GM12878 (cell line): Measurements from ENCODE around the gene HOXD9. TPM values are rescaled to one million over a fixed set of nuclear protein-coding genes. Genes with fewer than 3 reads are reported as not detected.

Experiments
- ATAC-seq: fragments of 200-7000 bp; cut with Tn5 transposase; 3 replicates; pipeline ENCODE4 v1.9.1; 2020; ENCODE audit warnings: mild to moderate bottlenecking, moderate library complexity
- BruUV-seq: library from RNA; stranded (reverse); fragments of 400-500 nt; replicated peaks from 2 replicates; lab custom pipeline; 2021; lab: Mats Ljungman, UMichigan
- CTCF ChIA-PET: fragments of 300-600 bp; sonication (Branson Sonifier 250); formaldehyde crosslinking; extraction: SDS; loops from one replicate; lab custom pipeline; 2021; ENCODE audit warnings: inconsistent platforms; lab: Yijun Ruan, JAX
- POLR2A ChIA-PET: fragments of 350-600 bp; formaldehyde crosslinking; extraction: SDS; loops from one replicate; lab custom pipeline; 2021; ENCODE audit warnings: inconsistent platforms; lab: Charles Lee
- RAD21 ChIA-PET: fragments of 300-600 bp; sonication (Branson Sonifier 250); formaldehyde crosslinking; loops from one replicate; lab custom pipeline; 2023; ENCODE audit warnings: antibody characterized with exemption; ENCODE audit not compliant: unreplicated experiment; lab: Charles Lee
- SMC1A ChIA-PET: fragments of 300-600 bp; sonication (Branson Sonifier 250); formaldehyde crosslinking; loops from one replicate; lab custom pipeline; 2023; ENCODE audit not compliant: unreplicated experiment, uncharacterized antibody; lab: Charles Lee
- DNase-seq: peaks from one replicate; pipeline ENCODE4 v3.0.0-alpha.2; 2011; ENCODE audit warnings: low read depth, low spot score
- FAIRE-seq: peaks from 3 replicates; lab custom pipeline; 2011; peaks lifted over from hg19 to GRCh38; lab: Jason Lieb, UNC
- H2AFZ ChIP-seq: 2 replicates; pipeline ENCODE4 v1.6.0; 2011; ENCODE audit warnings: low read depth, low read length, control low read depth; ENCODE audit not compliant: control insufficient read depth
- H3K27ac ChIP-seq: 2 replicates; pipeline ENCODE4 v1.5.1; 2011; ENCODE audit warnings: control low read depth; ENCODE audit not compliant: control insufficient read depth, insufficient read depth
- H3K27me3 ChIP-seq, 2 experiments: replicated peaks in 1 of 2; 2 replicates each; pipeline versions ENCODE4 v1.6.0 to v1.6.1; 2011; ENCODE audit warnings: low read length in 1 of 2; ENCODE audit not compliant: control insufficient read depth in 2 of 2, insufficient read depth in 2 of 2
- H3K36me3 ChIP-seq, 2 experiments: 2 replicates each; pipeline ENCODE4 v1.5.1; 2011; ENCODE audit warnings: low read length in 1 of 2; ENCODE audit not compliant: control insufficient read depth in 2 of 2, insufficient read depth in 2 of 2
- H3K4me1 ChIP-seq: 2 replicates; pipeline ENCODE4 v1.6.1; 2011; ENCODE audit warnings: mild to moderate bottlenecking, low read length, moderate library complexity, mixed read lengths; ENCODE audit not compliant: control insufficient read depth, insufficient read depth
- H3K4me2 ChIP-seq: 2 replicates; pipeline ENCODE4 v1.6.0; 2011; ENCODE audit warnings: control low read depth; ENCODE audit not compliant: control insufficient read depth, insufficient read depth
- H3K4me3 ChIP-seq: fragments of 200-600 bp; sonication (generic); 2 replicates; pipeline ENCODE4 v1.5.1; 2016
- H3K79me2 ChIP-seq: 2 replicates; pipeline ENCODE4 v1.6.0; 2011; ENCODE audit warnings: low read length; ENCODE audit not compliant: control insufficient read depth, insufficient read depth
- H3K9ac ChIP-seq: 2 replicates; pipeline ENCODE4 v1.8.0; 2011; ENCODE audit warnings: low read length, control low read depth, mixed read lengths; ENCODE audit not compliant: control insufficient read depth, insufficient read depth
- H3K9me3 ChIP-seq: replicated peaks from 3 replicates; pipeline ENCODE4 v1.5.1; 2011; ENCODE audit warnings: mild to moderate bottlenecking, low read length; ENCODE audit not compliant: control insufficient read depth, insufficient read depth
- H4K20me1 ChIP-seq: 2 replicates; pipeline ENCODE4 v1.6.0; 2011; ENCODE audit not compliant: control insufficient read depth, insufficient read depth
- JUNB ChIP-seq: IDR thresholded peaks from 2 replicates; pipeline ENCODE4 v1.6.1; 2016; ENCODE audit warnings: antibody characterized with exemption, mild to moderate bottlenecking
- NR2C2 ChIP-seq: IDR thresholded peaks from 2 replicates; pipeline ENCODE4 v1.6.1; 2011; ENCODE audit warnings: borderline replicate concordance, low read depth; ENCODE audit not compliant: control insufficient read depth, insufficient read length
- YY1 ChIP-seq: IDR thresholded peaks from 2 replicates; pipeline ENCODE4 v1.6.1; 2011; ENCODE audit warnings: low read depth, mild to moderate bottlenecking, low read length
- ZNF207 ChIP-seq: fragments of 450-650 bp; IDR thresholded peaks from 2 replicates; pipeline ENCODE4 v1.6.1; 2014; ENCODE audit warnings: antibody characterized with exemption, mild to moderate bottlenecking, borderline replicate concordance
- ZNF217 ChIP-seq: fragments of 450-650 bp; IDR thresholded peaks from 2 replicates; pipeline ENCODE4 v1.6.1; 2017; ENCODE audit warnings: antibody characterized with exemption, mild to moderate bottlenecking
- WGBS: methylation state at CpG from one replicate; pipeline ENCODE4 v1.1.6; 2016; ENCODE audit warnings: low lambda C conversion rate; ENCODE audit not compliant: insufficient replicate concordance, insufficient coverage; ENCODE audit errors: missing lambda C conversion rate; 5-methylcytosine and 5-hydroxymethylcytosine counted together
- in situ Hi-C: fragments of 300-500 bp; cut with MboI; formaldehyde crosslinking; loops from 9 replicates; pipeline ENCODE4 v1.14.3; 2018; ENCODE audit warnings: mixed read lengths
- intact Hi-C: fragments of 100-400 bp; cut with micrococcal nuclease; formaldehyde crosslinking; loops from one replicate; pipeline ENCODE4 v1.14.2; 2022; ENCODE audit not compliant: unreplicated experiment
- polyA plus RNA-seq, 11 experiments: library from polyadenylated mRNA; depleted of rRNA in 4 of 11; unstranded in 6 of 11; stranded (reverse) in 5 of 11; fragments of >200 nt; fragmentation: Nextera tagmentation in 4 of 11; fragmentation: Illumina TruSeq in 1 of 11; extraction: Ambion mirVana in 4 of 11; extraction: Trizol in 1 of 11; gene quantifications; 1 replicate in 1 of 11; 2 replicates in 10 of 11; pipeline versions ENCODE4 v1.2.1 to v1.2.3, GENCODE V29; 2011 to 2016; ENCODE audit warnings: inconsistent platforms in 2 of 11, missing spikeins in 2 of 11, low read depth in 1 of 11
- total RNA-seq, 4 experiments: library from RNA; depleted of rRNA in 3 of 4; stranded (reverse); fragments of >200 nt in 3 of 4; fragmentation: Illumina TruSeq in 1 of 4; extraction: Trizol in 1 of 4; gene quantifications; 2 replicates each; pipeline versions ENCODE4 v1.2.1 to v1.2.3, GENCODE V29; 2013 to 2021
- TF ChIP-seq, protein P1 (sequence below): IDR thresholded peaks from 2 replicates; pipeline ENCODE4 v1.6.1; 2012; ENCODE audit warnings: mild to moderate bottlenecking, low read depth, low read length
- TF ChIP-seq, protein P2 (sequence below): fragments of 450-650 bp; conservative IDR thresholded peaks from 2 replicates; pipeline ENCODE4 v1.6.1; 2017; ENCODE audit warnings: mild to moderate bottlenecking, moderate library complexity

The HOXD9 gene
- total and polyA plus RNA-seq, 10 of the 15 experiments (the other 5 are each of a cell fraction or from before 2014, with no cell fraction given) = not detected

DNA sequence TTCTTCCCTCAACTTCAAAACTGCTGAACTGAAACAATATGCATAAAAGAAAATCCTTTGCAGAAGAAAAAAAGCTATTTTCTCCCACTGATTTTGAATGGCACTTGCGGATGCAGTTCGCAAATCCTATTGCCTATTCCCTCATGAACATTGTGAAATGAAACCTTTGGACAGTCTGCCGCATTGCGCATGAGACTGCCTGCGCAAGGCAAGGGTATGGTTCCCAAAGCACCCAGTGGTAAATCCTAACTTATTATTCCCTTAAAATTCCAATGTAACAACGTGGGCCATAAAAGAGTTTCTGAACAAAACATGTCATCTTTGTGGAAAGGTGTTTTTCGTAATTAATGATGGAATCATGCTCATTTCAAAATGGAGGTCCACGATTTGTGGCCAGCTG is 15.4 kb downstream of the HOXD9 start:
- POLR2A ChIA-PET = no interaction called here

More for the DNA sequence above, 15.4 kb downstream of the HOXD9 start:
- no peaks in the 10 kb centered on the region for H3K79me2 ChIP-seq
- no peaks in the 10 kb centered on the region for H4K20me1 ChIP-seq
- no peaks in the 10 kb centered on the region; the same call in 2 of the 3 replicates for H3K9me3 ChIP-seq
- intact Hi-C loops (no loop called here), in situ Hi-C loops (loop anchor here (25.0 kb wide), 1 partner anchor 1199 kb away; no protein-coding TSS in a partner anchor)
- RAD21 ChIA-PET = interaction anchor here (2.3 to 3.7 kb wide), 2 partner anchors 317 to 416 kb away, joined by 11 to 76 read pairs; no protein-coding TSS in a partner anchor
- no peaks in the 10 kb centered on the region for H3K36me3 ChIP-seq
- no peak overlapping the region for H3K4me2 ChIP-seq
- no peak for DNase-seq
- no peak overlapping the region for H3K4me3 ChIP-seq
- CTCF ChIA-PET = interaction anchor here (0.9 to 7.3 kb wide), 4 partner anchors 317 to 1011 kb away, joined by 4 to 120 read pairs (median 56); no protein-coding TSS in a partner anchor
- no peak overlapping the region for H3K27ac ChIP-seq
- H2AFZ ChIP-seq = no peak overlapping the region
- SMC1A ChIA-PET = interaction anchor here (1.0 to 5.3 kb wide), 2 partner anchors 317 to 416 kb away, joined by 3 to 58 read pairs; no protein-coding TSS in a partner anchor
- no peak overlapping the region for H3K9ac ChIP-seq
- no TSS peak for BruUV-seq
- TF ChIP-seq JUNB = no peak
- no peak for TF ChIP-seq ZNF217
- TF ChIP-seq YY1 = no peak
- TF ChIP-seq, protein P1, sequence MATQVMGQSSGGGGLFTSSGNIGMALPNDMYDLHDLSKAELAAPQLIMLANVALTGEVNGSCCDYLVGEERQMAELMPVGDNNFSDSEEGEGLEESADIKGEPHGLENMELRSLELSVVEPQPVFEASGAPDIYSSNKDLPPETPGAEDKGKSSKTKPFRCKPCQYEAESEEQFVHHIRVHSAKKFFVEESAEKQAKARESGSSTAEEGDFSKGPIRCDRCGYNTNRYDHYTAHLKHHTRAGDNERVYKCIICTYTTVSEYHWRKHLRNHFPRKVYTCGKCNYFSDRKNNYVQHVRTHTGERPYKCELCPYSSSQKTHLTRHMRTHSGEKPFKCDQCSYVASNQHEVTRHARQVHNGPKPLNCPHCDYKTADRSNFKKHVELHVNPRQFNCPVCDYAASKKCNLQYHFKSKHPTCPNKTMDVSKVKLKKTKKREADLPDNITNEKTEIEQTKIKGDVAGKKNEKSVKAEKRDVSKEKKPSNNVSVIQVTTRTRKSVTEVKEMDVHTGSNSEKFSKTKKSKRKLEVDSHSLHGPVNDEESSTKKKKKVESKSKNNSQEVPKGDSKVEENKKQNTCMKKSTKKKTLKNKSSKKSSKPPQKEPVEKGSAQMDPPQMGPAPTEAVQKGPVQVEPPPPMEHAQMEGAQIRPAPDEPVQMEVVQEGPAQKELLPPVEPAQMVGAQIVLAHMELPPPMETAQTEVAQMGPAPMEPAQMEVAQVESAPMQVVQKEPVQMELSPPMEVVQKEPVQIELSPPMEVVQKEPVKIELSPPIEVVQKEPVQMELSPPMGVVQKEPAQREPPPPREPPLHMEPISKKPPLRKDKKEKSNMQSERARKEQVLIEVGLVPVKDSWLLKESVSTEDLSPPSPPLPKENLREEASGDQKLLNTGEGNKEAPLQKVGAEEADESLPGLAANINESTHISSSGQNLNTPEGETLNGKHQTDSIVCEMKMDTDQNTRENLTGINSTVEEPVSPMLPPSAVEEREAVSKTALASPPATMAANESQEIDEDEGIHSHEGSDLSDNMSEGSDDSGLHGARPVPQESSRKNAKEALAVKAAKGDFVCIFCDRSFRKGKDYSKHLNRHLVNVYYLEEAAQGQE = no peak
- no peak for TF ChIP-seq ZNF207
- no peak for TF ChIP-seq NR2C2
- TF ChIP-seq, protein P2, sequence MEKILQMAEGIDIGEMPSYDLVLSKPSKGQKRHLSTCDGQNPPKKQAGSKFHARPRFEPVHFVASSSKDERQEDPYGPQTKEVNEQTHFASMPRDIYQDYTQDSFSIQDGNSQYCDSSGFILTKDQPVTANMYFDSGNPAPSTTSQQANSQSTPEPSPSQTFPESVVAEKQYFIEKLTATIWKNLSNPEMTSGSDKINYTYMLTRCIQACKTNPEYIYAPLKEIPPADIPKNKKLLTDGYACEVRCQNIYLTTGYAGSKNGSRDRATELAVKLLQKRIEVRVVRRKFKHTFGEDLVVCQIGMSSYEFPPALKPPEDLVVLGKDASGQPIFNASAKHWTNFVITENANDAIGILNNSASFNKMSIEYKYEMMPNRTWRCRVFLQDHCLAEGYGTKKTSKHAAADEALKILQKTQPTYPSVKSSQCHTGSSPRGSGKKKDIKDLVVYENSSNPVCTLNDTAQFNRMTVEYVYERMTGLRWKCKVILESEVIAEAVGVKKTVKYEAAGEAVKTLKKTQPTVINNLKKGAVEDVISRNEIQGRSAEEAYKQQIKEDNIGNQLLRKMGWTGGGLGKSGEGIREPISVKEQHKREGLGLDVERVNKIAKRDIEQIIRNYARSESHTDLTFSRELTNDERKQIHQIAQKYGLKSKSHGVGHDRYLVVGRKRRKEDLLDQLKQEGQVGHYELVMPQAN = no peak
- peaks cover 5 to 13% of the 10 kb centered on the region in 2 experiments for H3K27me3 ChIP-seq
- no peak for ATAC-seq
- no peak for FAIRE-seq
- no peaks in the 10 kb centered on the region for H3K4me1 ChIP-seq
- 73% methylated on average over 8 of the region's 8 CpGs for WGBS
